ENCODE results near the gene PLEKHJ1. TPM values are rescaled to one million over a fixed set of nuclear protein-coding genes. Genes with fewer than 3 reads are reported as not detected.

PLEKHJ1 gene
- total RNA-seq, 4 donors from 2014 or later = 36.1 to 78.0 (median 62.9) TPM

GRCh38 chr19:2252055-2252796, 16.1 kb upstream of the PLEKHJ1 start:
- Histone ChIP-seq H3K27me3 (peaks cover 51% of the 10 kb centered on the region), H3K9me3 (no peaks in the 10 kb centered on the region), H3K4me3 (peak overlapping the region; percentile 37), H3K4me1 (peaks cover 44% of the 10 kb centered on the region), H3K27ac (no peak overlapping the region), H3K36me3 (peaks cover 20% of the 10 kb centered on the region)
- no peak for DNase-seq (ENCODE audit: low spot score in 2 of 2)
- WGBS = 8% methylated on average over 53 of the region's 74 CpGs
- TF ChIP-seq CTCF (IDR thresholded peaks at IDR 0.05) = no peak
- no peak for TF ChIP-seq POLR2A (IDR thresholded peaks at IDR 0.05)
- TF ChIP-seq POLR2AphosphoS5 (IDR thresholded peaks at IDR 0.05) = no peak
- TF ChIP-seq EP300 (IDR thresholded peaks at IDR 0.05) = no peak

GRCh38 chr19:2251106-2252054, 15.3 kb upstream of the PLEKHJ1 start:
- H3K4me3 ChIP-seq = peak overlapping the region; percentile 37
- peaks cover 44% of the 10 kb centered on the region for H3K4me1 ChIP-seq
- H3K27ac ChIP-seq = no peak overlapping the region
- WGBS = 12% methylated on average over 5 of the region's 125 CpGs
- TF ChIP-seq POLR2AphosphoS5 (IDR thresholded peaks at IDR 0.05) (no peak), CTCF (IDR thresholded peaks at IDR 0.05) (no peak), POLR2A (IDR thresholded peaks at IDR 0.05) (no peak), EP300 (IDR thresholded peaks at IDR 0.05) (no peak)
- no peaks in the 10 kb centered on the region for H3K9me3 ChIP-seq
- H3K36me3 ChIP-seq = peaks cover 29% of the 10 kb centered on the region
- H3K27me3 ChIP-seq = peaks cover 51% of the 10 kb centered on the region
- no peak for DNase-seq (ENCODE audit: low spot score in 2 of 2)

GRCh38 chr19:2250766-2251105, 14.6 kb upstream of the PLEKHJ1 start:
- H3K4me3 ChIP-seq = peak overlapping the region; percentile 37
- no peak for DNase-seq (ENCODE audit: low spot score in 2 of 2)
- no peaks in the 10 kb centered on the region for H3K9me3 ChIP-seq
- peaks cover 44% of the 10 kb centered on the region for H3K4me1 ChIP-seq
- TF ChIP-seq POLR2A (IDR thresholded peaks at IDR 0.05) (no peak), CTCF (IDR thresholded peaks at IDR 0.05) (no peak), EP300 (IDR thresholded peaks at IDR 0.05) (no peak), POLR2AphosphoS5 (IDR thresholded peaks at IDR 0.05) (no peak)
- WGBS = no CpG with 5 or more reads among the region's 40 CpGs
- peaks cover 35% of the 10 kb centered on the region for H3K36me3 ChIP-seq
- no peak overlapping the region for H3K27ac ChIP-seq
- H3K27me3 ChIP-seq = peaks cover 51% of the 10 kb centered on the region

GRCh38 chr19:2249880-2250765, 14.0 kb upstream of the PLEKHJ1 start:
- no peak for DNase-seq (ENCODE audit: low spot score in 2 of 2)
- no peaks in the 10 kb centered on the region for H3K9me3 ChIP-seq
- peaks cover 41% of the 10 kb centered on the region for H3K36me3 ChIP-seq
- TF ChIP-seq POLR2AphosphoS5 (IDR thresholded peaks at IDR 0.05) = no peak
- peaks cover 51% of the 10 kb centered on the region for H3K27me3 ChIP-seq
- H3K4me1 ChIP-seq = peaks cover 44% of the 10 kb centered on the region
- WGBS = 32% methylated on average over 18 of the region's 43 CpGs
- H3K27ac ChIP-seq = no peak overlapping the region
- H3K4me3 ChIP-seq = no peak overlapping the region

- peaks cover 50% of the 10 kb centered on the region for H3K36me3 ChIP-seq
- no peak within 1 kb of the TSS for H3K4me3 ChIP-seq
- DNase-seq (ENCODE audit: low spot score in 2 of 2) = no peak
Measured at GRCh38 chr19:2249010-2249866, 13.1 kb upstream of the PLEKHJ1 start, which contains the start of gene AMH. TSS of gene AMH (plus strand) at chr19:2249323. CDS start at chr19:2249333, 10 bp downstream.

More at GRCh38 chr19:2249010-2249866, 13.1 kb upstream of the PLEKHJ1 start, which contains the start of gene AMH:
- no peak for TF ChIP-seq CTCF (IDR thresholded peaks at IDR 0.05)
- no peak for TF ChIP-seq POLR2A (IDR thresholded peaks at IDR 0.05)
- no peak for TF ChIP-seq EP300 (IDR thresholded peaks at IDR 0.05)
- no peak for TF ChIP-seq POLR2AphosphoS5 (IDR thresholded peaks at IDR 0.05)
- Histone ChIP-seq H3K4me1 (peaks cover 44% of the 10 kb centered on the region), H3K27me3 (peaks cover 51% of the 10 kb centered on the region), H3K27ac (no peak within 1 kb of the TSS), H3K9me3 (no peaks in the 10 kb centered on the region)
- WGBS = 80% methylated on average over 7 of the region's 27 CpGs

Data from suprapubic skin (tissue), 4 donors.